GM23248 (cell line): ENCODE data around the gene TTLL1. TPM values are rescaled to one million over a fixed set of nuclear protein-coding genes. Genes with fewer than 3 reads are reported as not detected.

Experiments
- DNase-seq: peaks from one replicate; pipeline ENCODE4 v3.0.0-alpha.2; 2015
- H2AFZ ChIP-seq: fragments of 200-600 bp; sonication (generic); 2 replicates; pipeline ENCODE4 v1.6.1; 2016; ENCODE audit warnings: antibody characterized with exemption
- H3F3A ChIP-seq: fragments of 200-600 bp; sonication (generic); 2 replicates; pipeline ENCODE4 v1.6.1; 2016; ENCODE audit warnings: mild to moderate bottlenecking, antibody characterized with exemption, mixed run types; ENCODE audit not compliant: insufficient read depth
- H3K27ac ChIP-seq: fragments of 200-600 bp; sonication (generic); 2 replicates; pipeline ENCODE4 v1.5.1; 2016; ENCODE audit warnings: mild to moderate bottlenecking
- H3K27me3 ChIP-seq: fragments of 200-600 bp; sonication (generic); replicated peaks from 2 replicates; pipeline ENCODE4 v1.6.1; 2016; ENCODE audit warnings: mild to moderate bottlenecking; ENCODE audit not compliant: insufficient read depth
- H3K36me3 ChIP-seq: fragments of 200-600 bp; sonication (generic); 2 replicates; pipeline ENCODE4 v1.6.1; 2016; ENCODE audit warnings: low read depth, mild to moderate bottlenecking
- H3K4me1 ChIP-seq: fragments of 200-600 bp; sonication (generic); 2 replicates; pipeline ENCODE4 v1.6.1; 2016; ENCODE audit warnings: mild to moderate bottlenecking; ENCODE audit not compliant: insufficient read depth
- H3K4me2 ChIP-seq: fragments of 200-600 bp; sonication (generic); one replicate; pipeline ENCODE4 v1.6.1; 2016; ENCODE audit warnings: mild to moderate bottlenecking; ENCODE audit not compliant: unreplicated experiment
- H3K4me3 ChIP-seq: fragments of 200-600 bp; sonication (generic); 2 replicates; pipeline ENCODE4 v1.5.1; 2016; ENCODE audit warnings: mild to moderate bottlenecking
- H3K79me2 ChIP-seq: fragments of 200-600 bp; sonication (generic); 2 replicates; pipeline ENCODE4 v1.6.1; 2016; ENCODE audit warnings: mild to moderate bottlenecking; ENCODE audit not compliant: insufficient read depth
- H3K9ac ChIP-seq: fragments of 200-600 bp; sonication (generic); 2 replicates; pipeline ENCODE4 v1.6.1; 2016; ENCODE audit warnings: mild to moderate bottlenecking
- H3K9me2 ChIP-seq: fragments of 200-600 bp; sonication (generic); 2 replicates; pipeline ENCODE4 v1.6.1; 2016; ENCODE audit warnings: mixed run types, mild to moderate bottlenecking, moderate library complexity; ENCODE audit not compliant: insufficient read depth
- H3K9me3 ChIP-seq: fragments of 200-600 bp; sonication (generic); one replicate; pipeline ENCODE4 v1.6.1; 2017; ENCODE audit warnings: low read depth
- H4K20me1 ChIP-seq: fragments of 200-600 bp; sonication (generic); 2 replicates; pipeline ENCODE4 v1.6.0; 2016; ENCODE audit not compliant: insufficient read depth
- EZH2 ChIP-seq: fragments of 200-600 bp; sonication (generic); IDR thresholded peaks from 2 replicates; pipeline ENCODE4 v1.6.1; 2018; ENCODE audit warnings: antibody characterized with exemption, mild to moderate bottlenecking; ENCODE audit not compliant: insufficient read depth, poor library complexity, severe bottlenecking
- EZH2phosphoT487 ChIP-seq: fragments of 200-600 bp; sonication (generic); IDR thresholded peaks from 2 replicates; pipeline ENCODE4 v1.6.1; 2018; ENCODE audit warnings: antibody characterized with exemption, moderate library complexity, mild to moderate bottlenecking, low read depth; ENCODE audit not compliant: insufficient read depth
- WGBS, 2 experiments: methylation state at CpG; one replicate each; pipeline ENCODE4 v1.1.6; 2015 to 2017; ENCODE audit warnings: low lambda C conversion rate in 2 of 2, low coverage in 1 of 2; ENCODE audit errors: missing lambda C conversion rate in 2 of 2; 5-methylcytosine and 5-hydroxymethylcytosine counted together
- in situ Hi-C: fragments of 300-500 bp; cut with MboI; formaldehyde crosslinking; loops from 2 replicates; pipeline ENCODE4 v1.15.0; 2020
- polyA plus RNA-seq: library from polyadenylated mRNA; unstranded; fragments of >200 nt; fragmentation: Nextera tagmentation; extraction: Ambion mirVana; gene quantifications from 2 replicates; pipeline ENCODE4 v1.2.1, GENCODE V29; 2016
- total RNA-seq: library from RNA; depleted of rRNA; stranded (reverse); fragments of >200 nt; shearing (Covaris generic); gene quantifications from 2 replicates; pipeline ENCODE4 v1.2.3, GENCODE V29; 2014

Gene TTLL1
- total and polyA plus RNA-seq, 2 experiments from 2014 or later, result 16.0 to 18.5 TPM

GRCh38 chr22:43118953-43119458 lies 29.8 kb upstream of the TTLL1 start:
- 68 to 77% methylated on average over 7 of the region's 7 CpGs for WGBS, 2 experiments
- H4K20me1 ChIP-seq, result no peaks in the 10 kb centered on the region
- DNase-seq, result no peak

GRCh38 chr22:43118024-43118849 lies 29.0 kb upstream of the TTLL1 start:
- no peak overlapping the region for H3K9ac ChIP-seq
- TF ChIP-seq EZH2 (no peak), EZH2phosphoT487 (no peak)

More at GRCh38 chr22:43118953-43119458, 29.8 kb upstream of the TTLL1 start:
- Histone ChIP-seq H3K9me2 (no peaks in the 10 kb centered on the region), H3K27ac (no peak overlapping the region), H3K9ac (no peak overlapping the region), H3K4me2 (no peak overlapping the region), H3K79me2 (no peaks in the 10 kb centered on the region), H3K36me3 (no peaks in the 10 kb centered on the region), H3K4me1 (no peaks in the 10 kb centered on the region), H3K27me3 (no peaks in the 10 kb centered on the region), H3K4me3 (no peak overlapping the region), H2AFZ (no peak overlapping the region), H3F3A (no peaks in the 10 kb centered on the region), H3K9me3 (no peaks in the 10 kb centered on the region)
- TF ChIP-seq EZH2phosphoT487 (no peak), EZH2 (no peak)
- in situ Hi-C loops, result no loop called here

GRCh38 chr22:43116932-43117331 lies 27.7 kb upstream of the TTLL1 start:
- H3K9me3 ChIP-seq, result no peaks in the 10 kb centered on the region
- no peak for DNase-seq
- WGBS, 2 experiments, result 73 to 80% methylated on average over 7 of the region's 7 CpGs
- in situ Hi-C loops, result no loop called here
- no peaks in the 10 kb centered on the region for H3K9me2 ChIP-seq
- no peaks in the 10 kb centered on the region for H3K36me3 ChIP-seq
- no peak for TF ChIP-seq EZH2phosphoT487
- no peak overlapping the region for H3K9ac ChIP-seq
- H3K27ac ChIP-seq, result no peak overlapping the region
- no peaks in the 10 kb centered on the region for H3K79me2 ChIP-seq
- no peaks in the 10 kb centered on the region for H3K4me1 ChIP-seq
- H2AFZ ChIP-seq, result no peak overlapping the region
- no peak overlapping the region for H3K4me2 ChIP-seq
- H3K27me3 ChIP-seq, result peaks cover 4% of the 10 kb centered on the region
- no peaks in the 10 kb centered on the region for H3F3A ChIP-seq
- H4K20me1 ChIP-seq, result no peaks in the 10 kb centered on the region
- no peak overlapping the region for H3K4me3 ChIP-seq

More at GRCh38 chr22:43118024-43118849, 29.0 kb upstream of the TTLL1 start:
- Histone ChIP-seq H3K9me3 (no peaks in the 10 kb centered on the region), H3K4me3 (no peak overlapping the region), H3K9me2 (no peaks in the 10 kb centered on the region), H3K27me3 (no peaks in the 10 kb centered on the region), H3K27ac (no peak overlapping the region), H3K4me2 (no peak overlapping the region), H3K4me1 (no peaks in the 10 kb centered on the region), H3F3A (no peaks in the 10 kb centered on the region), H3K36me3 (no peaks in the 10 kb centered on the region), H2AFZ (no peak overlapping the region), H4K20me1 (no peaks in the 10 kb centered on the region), H3K79me2 (no peaks in the 10 kb centered on the region)
- WGBS, 2 experiments, result 51 to 54% methylated on average over 21 of the region's 21 CpGs
- in situ Hi-C loops, result no loop called here
- peak; percentile 54 for DNase-seq

- Histone ChIP-seq H3K9ac (no peak overlapping the region), H2AFZ (no peak overlapping the region), H3K79me2 (no peaks in the 10 kb centered on the region), H3K27me3 (peaks cover 20% of the 10 kb centered on the region), H3K27ac (no peak overlapping the region), H3F3A (no peaks in the 10 kb centered on the region), H3K36me3 (no peaks in the 10 kb centered on the region), H3K4me1 (no peaks in the 10 kb centered on the region), H3K9me2 (no peaks in the 10 kb centered on the region), H4K20me1 (no peaks in the 10 kb centered on the region), H3K4me2 (no peak overlapping the region), H3K9me3 (no peaks in the 10 kb centered on the region), H3K4me3 (no peak overlapping the region)
- 42 to 49% methylated on average over 5 of the region's 5 CpGs for WGBS, 2 experiments
- in situ Hi-C loops, result no loop called here
- TF ChIP-seq EZH2, result no peak
- TF ChIP-seq EZH2phosphoT487, result no peak
- no peak for DNase-seq
These were observed 25.8 kb upstream of the TTLL1 start for GRCh38 chr22:43114958-43115357.
